HG03025 (cell line): ENCODE results near the gene RFK.
"Not testable (repeated sequence)": the region's sequence is repeated elsewhere in the genome, so short reads cannot be mapped to it uniquely, and the experiment has no call there.

Source experiments
- ATAC-seq: cut with Tn5 transposase; IDR thresholded peaks from one replicate; pipeline ENCODE4 v1.9.1; 2021; ENCODE audit warnings: mild to moderate bottlenecking, moderate library complexity; ENCODE audit not compliant: unreplicated experiment, low FRiP score

The RFK gene

DNA sequence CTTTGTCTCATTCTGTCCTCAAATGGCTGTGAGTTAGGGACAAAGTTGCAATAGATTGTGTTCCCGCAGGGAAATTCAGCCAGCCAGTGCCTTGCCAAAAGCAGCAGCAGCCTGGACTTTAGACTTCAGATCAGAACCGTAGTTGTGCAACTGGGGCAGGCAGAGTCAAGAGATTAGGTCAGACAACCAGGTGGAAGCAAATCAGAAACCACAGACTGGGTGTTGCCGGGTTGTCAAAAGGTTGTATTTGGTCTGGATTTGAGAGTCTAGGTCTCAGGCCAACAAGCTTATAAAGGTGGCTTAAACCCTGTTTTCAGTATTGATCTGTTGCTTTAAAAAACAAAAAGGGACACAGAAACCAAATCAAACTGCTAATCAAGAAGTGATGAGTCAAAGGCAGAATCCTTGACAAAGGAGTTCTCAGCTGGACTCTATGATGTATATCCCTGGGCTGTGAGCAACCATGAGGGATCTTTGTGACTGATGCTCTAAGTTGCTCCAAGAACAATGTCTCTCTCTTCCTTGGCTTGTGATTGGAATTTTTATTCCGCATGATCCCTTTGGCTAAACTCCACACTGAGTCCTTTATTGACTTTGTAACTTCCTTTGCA lies 20.9 kb downstream of the RFK start:
- ATAC-seq: peak; percentile 80

DNA sequence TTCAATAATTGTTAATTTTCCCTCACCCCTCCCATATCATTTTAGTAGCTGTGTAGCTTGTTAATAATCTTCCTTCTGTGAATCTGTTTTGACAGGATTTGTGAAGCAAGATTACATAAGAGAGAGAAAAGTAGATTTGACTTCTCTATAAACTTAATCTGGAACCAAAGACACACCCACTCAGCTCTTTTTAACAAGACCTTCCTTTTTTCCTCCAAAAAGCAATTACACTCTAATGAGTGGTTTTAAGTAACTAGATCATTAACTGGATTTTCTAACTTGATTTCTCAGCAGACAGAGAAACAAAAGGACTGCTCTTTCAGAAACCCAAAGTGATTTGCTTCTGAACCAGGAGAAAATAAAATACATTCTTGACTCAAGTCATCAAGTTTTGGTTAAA lies 21.9 kb downstream of the RFK start:
- ATAC-seq: no peak

DNA sequence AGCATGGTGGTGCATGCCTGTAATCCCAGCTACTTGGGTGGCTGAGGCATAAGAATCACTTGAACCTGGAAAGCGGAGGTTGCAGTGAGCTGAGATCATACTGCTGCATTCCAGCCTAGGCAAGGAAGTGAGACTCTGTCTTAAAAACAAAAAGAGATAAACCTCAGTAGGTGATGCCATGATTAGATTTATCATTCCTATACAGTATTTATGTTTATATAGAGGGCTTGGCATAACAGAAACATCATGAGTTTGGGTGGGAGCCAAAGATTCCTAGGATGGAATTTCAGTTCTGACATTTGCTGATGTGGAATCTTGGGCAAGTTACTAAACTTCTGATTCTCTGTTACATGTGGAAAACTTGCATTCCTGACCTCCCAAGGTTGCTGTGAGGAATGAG lies 22.3 kb downstream of the RFK start:
- ATAC-seq: no peak

DNA sequence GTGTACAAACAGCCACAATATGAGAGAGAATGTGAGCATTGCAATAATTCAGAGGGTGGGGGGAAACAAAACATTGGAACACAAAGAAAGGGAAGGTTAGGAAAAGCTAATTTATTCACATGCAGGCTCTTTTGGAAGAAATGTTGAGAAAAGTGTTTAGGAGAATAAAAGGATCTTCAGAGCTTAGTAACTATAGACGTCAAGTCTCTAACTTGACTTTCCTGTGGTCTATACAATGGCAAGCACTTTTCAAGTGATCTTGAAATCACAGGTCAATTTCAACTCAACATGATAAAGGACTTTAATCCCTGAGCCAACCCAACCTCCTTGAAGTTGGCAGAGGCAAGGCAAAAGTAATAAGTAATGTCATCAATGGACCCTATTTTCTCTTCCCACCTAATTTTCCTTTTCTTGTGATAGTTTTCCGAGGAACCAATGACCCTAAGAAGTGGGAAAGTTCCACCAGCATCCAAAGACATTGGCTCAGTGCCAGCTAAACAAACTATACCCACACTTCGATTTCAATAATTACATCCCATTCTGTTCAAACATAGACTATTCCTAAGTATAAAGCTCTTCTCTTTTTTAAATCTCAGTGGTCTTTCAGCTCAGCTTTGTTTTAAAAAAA lies 23.7 kb downstream of the RFK start:
- ATAC-seq: no peak

DNA sequence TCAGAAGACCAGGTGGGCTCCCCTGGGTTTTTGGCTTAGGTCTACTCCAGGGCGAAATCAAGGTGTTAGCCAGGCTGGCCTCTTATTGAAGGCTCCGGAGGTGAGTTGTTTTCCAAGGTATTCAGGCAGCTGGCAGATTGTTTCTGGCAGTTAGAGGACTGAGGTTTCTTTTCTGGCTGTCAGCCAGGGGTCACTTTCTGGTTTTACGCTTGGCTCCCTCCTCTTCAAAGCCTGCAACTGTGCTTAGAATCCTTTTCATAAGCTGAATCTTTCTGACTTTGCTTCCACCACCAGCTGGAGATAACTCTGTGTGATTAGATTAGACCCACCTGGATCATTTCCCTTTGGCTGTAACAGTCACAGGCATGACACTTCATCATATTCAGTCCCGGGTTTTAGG lies 24.6 kb downstream of the RFK start:
- ATAC-seq: no peak

DNA sequence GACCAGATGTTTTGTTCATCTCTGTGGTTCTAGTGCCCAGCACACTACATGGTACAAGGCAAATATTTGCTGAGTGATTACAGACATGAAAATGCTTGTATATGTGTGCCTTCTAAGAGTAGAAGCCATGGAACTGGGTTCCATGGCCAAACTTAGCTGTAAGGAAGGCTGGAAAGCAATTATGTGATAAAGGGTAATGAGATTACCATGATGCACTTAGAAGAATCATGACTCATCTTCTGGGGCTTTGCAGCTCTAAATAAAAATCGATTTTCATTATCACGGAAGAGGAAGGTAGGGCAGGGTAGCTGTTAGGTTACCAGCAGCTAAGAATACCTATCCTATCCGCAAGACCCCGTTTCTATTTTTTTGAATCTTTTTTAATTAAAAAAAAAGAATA lies 28.0 kb downstream of the RFK start:
- ATAC-seq: no peak

DNA sequence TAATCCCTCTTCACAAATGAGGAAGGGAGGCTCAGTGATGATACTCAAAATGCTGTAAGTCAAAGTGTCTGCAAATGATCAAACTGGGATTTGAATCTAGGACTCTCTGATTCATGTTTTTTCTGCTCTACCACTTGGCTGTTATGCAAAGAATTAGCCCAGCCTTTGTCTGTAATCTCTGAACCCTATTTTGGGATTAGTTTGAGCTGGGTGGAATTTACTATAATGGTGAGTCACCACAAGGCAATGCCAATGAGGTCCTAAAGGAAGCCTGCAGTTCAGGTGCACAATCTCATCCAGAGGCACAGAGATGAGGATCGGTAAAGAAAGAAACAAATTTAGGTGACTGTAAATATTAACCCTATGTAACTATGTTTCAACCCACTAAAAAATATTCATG lies 29.2 kb downstream of the RFK start:
- no peak for ATAC-seq

DNA sequence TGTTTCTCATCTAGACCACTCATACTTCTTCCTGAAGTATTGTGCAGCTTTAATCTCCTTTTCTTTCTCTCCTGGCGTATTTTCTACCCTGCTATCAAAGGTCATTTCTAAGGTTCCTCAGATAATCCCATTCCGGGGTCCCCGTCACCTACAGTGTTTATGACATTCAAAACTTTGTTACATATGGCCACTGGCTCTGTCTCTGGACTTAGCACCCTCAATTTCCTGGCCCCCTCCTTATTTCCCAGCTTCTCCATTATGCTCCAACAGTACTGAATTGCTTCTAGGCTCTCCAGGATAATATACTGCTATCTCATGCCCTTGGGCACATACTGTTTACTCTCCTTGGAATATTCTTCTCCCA lies 31.2 kb downstream of the RFK start:
- no peak for ATAC-seq

DNA sequence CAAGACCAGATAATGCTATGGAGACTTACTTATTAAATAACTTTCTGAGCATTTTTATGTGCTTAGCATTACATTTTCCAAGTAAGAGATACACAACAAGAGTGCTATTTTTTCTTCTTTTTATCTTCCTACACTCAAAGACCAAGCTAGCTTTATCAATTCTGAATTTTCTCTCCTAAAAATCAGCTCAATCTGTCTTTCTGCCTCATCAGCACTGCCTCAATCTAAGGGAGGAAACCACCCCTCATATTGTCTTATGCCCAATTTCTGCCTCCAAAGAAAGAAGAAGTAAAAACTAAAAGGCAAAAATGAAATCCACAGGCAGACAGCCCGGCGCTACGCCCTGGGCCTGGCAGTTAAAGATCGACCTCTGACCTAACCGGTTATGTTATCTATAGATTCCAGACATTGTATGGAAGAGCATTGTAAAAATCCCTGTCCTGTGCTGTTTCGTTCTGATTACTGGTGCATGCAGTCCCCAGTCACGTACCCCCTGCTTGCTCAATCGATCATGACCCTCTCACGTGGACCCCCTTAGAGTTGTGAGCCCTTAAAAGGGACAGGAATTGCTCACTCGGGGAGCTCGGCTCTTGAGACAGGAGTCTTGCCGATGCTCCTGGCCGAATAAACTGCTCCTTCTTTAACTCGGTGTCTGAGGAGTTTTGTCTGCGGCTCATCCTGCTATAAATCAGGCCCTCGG lies 31.7 kb downstream of the RFK start:
- ATAC-seq: not testable (repeated sequence)

DNA sequence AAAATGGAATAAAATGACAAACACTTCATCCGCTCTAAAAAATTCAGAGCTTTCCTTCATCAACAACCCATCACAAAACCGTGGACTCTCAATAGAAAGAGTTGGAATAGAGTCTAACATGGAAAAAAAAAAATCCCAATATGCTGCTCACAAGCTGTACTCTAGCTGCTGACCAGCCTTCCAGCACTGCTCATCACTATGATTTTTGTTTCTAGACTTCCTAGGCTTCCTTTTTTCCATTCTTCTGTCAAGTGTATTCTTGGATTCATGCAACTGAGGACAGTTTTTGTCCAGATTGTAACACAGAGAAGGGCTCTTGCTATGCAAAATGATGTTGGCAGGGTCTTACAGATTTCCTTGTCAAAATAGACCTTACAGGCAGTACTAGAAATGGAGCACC lies 34.5 kb downstream of the RFK start:
- ATAC-seq: no peak

DNA sequence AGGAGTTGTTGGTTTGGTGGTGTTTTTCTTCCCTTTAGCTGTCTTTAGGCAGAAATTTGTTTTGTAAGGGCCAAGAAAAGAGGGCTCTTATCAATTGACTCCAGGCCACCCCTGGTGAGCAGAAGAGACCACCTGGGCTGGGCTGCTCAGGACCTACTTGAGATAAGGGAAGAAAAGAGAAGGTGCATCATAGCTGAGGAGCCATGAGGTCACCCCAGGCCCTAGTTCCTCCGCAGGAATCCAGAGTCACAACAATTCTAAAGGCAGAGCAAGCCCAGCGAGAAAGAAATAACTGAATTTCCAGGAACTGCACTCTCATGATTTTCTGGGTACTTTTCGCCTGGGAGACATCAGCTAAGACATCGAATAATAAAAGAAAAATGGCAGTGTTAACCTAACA lies 34.9 kb downstream of the RFK start:
- ATAC-seq: no peak

DNA sequence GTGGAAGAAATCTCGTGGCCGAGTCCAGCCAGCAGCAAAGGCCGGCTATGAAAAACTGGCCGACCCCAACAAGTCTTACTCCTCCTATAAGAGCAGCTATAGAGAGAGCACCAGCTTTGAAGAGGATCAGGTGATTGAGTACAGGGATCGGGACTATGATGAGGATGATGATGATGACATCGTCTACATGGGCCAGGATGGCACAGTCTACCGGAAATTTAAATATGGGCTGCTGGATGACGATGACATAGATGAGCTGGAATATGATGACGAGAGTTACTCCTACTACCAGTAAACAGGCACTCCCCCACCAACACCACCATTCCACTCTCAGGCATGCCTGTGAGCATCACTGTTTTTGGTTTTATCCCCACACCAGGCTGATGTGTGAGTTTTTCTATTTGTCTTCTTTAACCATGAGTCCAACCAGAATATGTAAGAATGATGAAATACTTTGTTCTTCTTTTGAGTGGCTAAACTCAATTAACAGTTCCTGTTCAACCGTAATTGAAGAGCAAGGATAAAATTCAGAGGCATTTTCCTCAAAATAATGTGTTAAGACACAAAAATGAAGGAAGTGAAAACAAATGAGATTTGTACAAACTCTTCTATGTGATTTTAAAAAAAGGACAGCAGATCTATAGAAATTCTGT lies 35.5 kb downstream of the RFK start:
- no peak for ATAC-seq

DNA sequence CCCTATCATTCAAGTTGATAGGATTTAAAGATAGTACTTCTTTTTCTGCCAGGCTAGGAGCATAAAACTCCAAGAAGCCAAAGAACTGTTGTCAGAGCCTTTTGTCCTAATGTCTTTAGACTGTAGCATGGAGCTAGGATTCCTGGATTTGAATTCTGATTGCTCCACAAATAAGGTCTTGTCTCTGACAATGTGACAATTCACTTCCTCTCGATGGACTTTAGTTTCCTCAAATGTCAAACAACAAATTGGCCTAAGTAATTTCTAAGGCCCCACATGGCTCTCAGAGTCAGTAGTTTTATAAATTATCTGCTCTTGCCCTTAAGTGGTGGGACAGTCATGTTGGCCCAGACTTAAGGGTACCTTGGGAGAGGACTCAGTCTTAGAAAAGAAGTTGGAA lies 36.7 kb downstream of the RFK start:
- ATAC-seq: no peak

DNA sequence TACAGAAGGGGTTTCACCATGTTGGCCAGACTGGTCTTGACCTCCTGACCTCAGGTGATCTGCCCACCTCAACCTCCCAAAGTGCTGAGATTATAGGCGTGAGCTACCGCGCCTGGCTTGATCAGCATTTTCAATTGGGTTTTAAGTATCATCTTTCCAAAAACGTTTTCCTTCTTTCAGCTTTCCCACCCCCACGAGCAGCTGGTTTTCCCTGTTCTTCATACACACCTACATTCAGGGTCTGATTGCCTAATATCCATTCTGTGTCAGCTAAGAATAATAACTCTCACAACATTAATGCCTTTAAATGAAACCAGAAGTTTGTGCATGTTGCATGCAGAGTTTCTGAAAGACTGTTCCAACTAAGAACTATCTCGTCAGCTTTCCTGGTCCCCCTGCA lies 38.3 kb downstream of the RFK start:
- ATAC-seq: no peak

DNA sequence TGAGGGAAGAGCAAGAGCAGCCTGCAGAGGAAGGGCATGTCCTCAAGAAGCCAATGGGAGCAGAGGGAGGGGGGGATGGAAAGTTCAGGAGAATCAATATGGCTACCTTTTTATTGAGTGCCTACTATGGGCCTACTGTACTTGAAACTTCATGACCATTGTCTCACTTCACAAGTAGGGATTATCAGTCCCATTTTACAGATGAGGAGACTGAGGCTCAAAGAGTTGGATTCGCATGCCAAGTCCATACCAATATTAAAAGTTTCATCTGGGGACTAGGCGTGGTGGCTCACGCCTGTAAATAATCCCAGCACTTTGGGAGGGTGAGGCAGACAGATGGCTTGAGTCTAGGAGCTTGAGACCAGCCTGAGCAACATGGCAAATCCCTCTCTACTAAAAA lies 40.0 kb downstream of the RFK start:
- ATAC-seq: no peak

DNA sequence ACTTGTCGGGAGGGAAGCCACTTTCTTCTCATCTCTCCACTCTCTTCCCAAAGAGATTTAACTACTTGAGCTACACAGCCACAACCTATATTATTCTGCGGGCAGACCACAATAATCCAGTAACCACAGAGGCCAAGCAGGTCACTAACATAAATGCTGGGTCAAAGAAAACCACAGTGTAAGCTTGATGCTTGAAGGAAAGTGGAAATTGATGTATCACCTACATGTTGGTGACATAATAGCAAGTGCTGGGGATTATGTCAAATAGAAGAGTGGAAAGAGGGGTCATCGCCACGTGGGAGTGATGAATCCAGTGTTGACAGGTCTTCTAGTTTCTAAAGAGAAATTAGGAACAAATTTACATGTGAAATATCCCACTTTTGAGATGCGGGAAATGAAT lies 40.9 kb downstream of the RFK start:
- ATAC-seq: no peak

DNA sequence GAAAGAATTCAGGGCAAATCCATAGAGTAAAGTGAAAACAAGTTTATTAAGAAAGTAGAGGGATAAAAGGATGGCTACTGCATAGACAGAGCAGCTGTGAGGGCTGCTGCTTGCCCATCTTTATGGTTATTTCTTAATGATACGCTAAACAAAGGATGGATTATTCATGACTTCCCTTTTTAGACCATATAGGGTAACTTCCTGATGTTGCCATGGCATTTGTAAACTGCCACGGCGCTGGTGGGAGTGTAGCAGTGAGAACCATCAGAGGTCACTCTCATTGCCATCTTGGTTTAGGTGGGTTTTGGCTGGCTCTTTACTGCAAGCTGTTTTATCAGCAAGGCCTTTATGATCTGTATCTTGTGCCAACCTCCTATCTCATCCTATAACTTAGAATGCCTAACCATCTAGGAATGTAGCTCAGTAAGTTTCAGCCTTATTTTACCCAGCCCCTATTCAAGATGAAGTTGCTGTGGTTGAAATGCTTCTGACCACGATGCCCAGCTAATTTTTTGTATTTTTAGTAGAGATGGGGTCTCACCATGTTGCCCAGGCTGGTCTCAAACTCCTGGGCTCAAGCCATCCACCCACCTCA lies 42.1 kb downstream of the RFK start:
- ATAC-seq: no peak

DNA sequence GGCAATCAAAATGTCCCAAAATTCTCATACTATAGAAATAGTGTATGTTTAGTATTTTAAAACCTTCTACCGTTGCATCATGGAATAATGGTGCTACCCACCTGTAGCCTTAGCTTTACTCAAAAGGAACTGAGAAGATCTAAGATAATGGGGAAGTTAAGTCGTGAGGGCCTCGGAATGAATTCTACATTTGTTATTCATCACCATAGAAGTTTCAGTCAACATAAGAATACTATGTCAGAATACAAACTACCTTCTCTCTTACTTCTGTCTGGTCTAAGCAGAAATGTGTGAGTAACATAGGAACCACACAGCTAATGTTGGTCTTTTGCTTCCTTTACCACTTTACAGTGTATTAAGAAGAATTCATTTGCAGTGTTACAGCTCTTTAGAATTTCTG lies 43.2 kb downstream of the RFK start:
- no peak for ATAC-seq

DNA sequence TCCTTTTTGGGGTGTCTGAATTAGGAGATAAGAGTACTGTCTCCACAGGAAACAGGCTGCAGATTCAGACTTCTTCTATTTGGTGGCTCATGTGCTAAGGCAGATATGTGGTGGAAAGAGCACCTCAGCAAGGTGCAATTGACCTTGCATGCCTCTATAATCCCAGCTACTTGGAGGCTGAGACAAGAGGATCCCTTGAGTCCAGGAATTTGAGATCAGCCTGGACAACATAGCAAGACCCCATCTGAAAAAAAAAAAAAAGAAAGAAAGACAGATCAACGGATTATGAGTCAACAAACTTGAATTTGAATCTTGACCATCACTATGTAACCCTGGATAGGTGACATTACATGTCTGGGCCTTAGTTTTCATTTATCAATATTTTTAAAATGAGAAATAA lies 44.4 kb downstream of the RFK start:
- ATAC-seq: no peak

DNA sequence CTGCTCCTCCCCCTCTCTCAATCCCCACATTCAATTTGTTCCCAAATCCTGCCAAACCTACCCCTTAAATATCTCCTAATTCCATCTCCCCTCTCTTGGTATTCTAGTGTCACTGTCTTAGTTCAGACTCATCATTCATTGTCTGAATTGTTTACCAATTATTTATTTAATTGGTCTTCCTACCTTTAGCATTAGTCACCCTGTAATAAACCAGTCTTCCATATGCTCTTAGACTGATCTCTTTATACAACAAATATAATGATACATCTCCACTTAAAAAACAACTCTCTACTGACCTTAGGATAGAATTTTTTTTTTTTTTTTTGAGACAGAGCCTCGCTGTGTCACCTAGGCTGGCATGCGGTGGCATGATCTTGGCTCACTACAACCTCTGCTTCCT lies 51.4 kb downstream of the RFK start:
- ATAC-seq: no peak

DNA sequence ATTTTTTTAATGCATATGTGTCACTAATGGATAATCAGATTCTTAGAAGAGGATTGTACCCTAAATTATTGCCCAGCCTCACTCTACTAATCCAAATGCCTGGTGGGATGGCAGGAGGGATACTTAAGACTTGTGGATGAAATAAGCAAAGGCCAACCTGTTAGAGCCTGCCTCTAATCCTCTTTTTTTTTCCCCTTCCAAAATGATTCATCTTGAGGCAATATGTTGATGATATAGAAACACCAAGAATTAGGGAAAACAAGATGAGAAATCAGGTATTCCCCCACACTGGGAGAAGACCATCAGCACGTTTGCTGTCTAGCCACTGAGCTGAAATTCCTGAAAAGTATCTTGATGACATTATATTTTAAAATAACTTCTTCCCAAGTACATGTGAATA lies 52.0 kb downstream of the RFK start:
- ATAC-seq: no peak
